Spleen (tissue), 11 donors: Measurements from ENCODE around the gene NOD1. TPM values are rescaled to one million over a fixed set of nuclear protein-coding genes. Genes with fewer than 3 reads are reported as not detected.

ENCODE experiments used
- DNase-seq: peaks from one replicate; pipeline ENCODE4 v3.0.0-alpha.2; 2020
- H3K27ac ChIP-seq, 8 donors: fragments of 200-600 bp; sonication (generic) in 7 of 8; 1 replicate in 4 of 8; 2 replicates in 4 of 8; pipeline versions ENCODE4 v1.5.0 to v1.8.0; 2016 to 2021; ENCODE audit warnings: inconsistent platforms in 4 of 8, mild to moderate bottlenecking in 4 of 8, moderate library complexity in 1 of 8
- H3K27me3 ChIP-seq, 7 donors: fragments of 200-600 bp; sonication (generic) in 6 of 7; replicated peaks in 1 of 7; 1 replicate in 4 of 7; 2 replicates in 3 of 7; pipeline versions ENCODE4 v1.5.0 to v1.8.0; 2016 to 2021; ENCODE audit warnings: inconsistent platforms in 3 of 7, mild to moderate bottlenecking in 1 of 7
- H3K36me3 ChIP-seq, 6 donors: fragments of 200-600 bp; sonication (generic) in 5 of 6; 1 replicate in 4 of 6; 2 replicates in 2 of 6; pipeline versions ENCODE4 v1.5.0 to v1.8.0; 2016 to 2021; ENCODE audit warnings: inconsistent platforms in 2 of 6
- H3K4me1 ChIP-seq, 6 donors: fragments of 200-600 bp; sonication (generic) in 5 of 6; 1 replicate in 3 of 6; 2 replicates in 3 of 6; pipeline versions ENCODE4 v1.5.0 to v1.8.0; 2016 to 2021; ENCODE audit warnings: inconsistent platforms in 3 of 6
- H3K4me3 ChIP-seq, 8 donors: fragments of 200-600 bp; sonication (generic) in 7 of 8; 1 replicate in 4 of 8; 2 replicates in 4 of 8; pipeline versions ENCODE4 v1.5.0 to v1.8.0; 2016 to 2021; ENCODE audit warnings: inconsistent platforms in 4 of 8, mild to moderate bottlenecking in 4 of 8, moderate library complexity in 2 of 8
- H3K9me3 ChIP-seq, 8 donors: fragments of 200-600 bp; sonication (generic) in 7 of 8; 1 replicate in 4 of 8; 2 replicates in 4 of 8; pipeline versions ENCODE4 v1.5.0 to v1.8.0; 2016 to 2021; ENCODE audit warnings: inconsistent platforms in 4 of 8
- CTCF ChIP-seq, 11 experiments: fragments of 200-600 bp in 7 of 11; fragments of 450-650 bp in 4 of 11; sonication (generic) in 4 of 11; IDR thresholded peaks in 8 of 11; conservative IDR thresholded peaks in 3 of 11; 1 replicate in 7 of 11; 2 replicates in 4 of 11; pipeline versions ENCODE4 v1.4.0 to v1.8.0; 2016 to 2021; ENCODE audit warnings: antibody characterized with exemption in 11 of 11, inconsistent platforms in 4 of 11, mild to moderate bottlenecking in 1 of 11
- POLR2A ChIP-seq, 3 donors: fragments of 450-650 bp; IDR thresholded peaks; one replicate each; pipeline ENCODE4 v1.5.1; 2017; ENCODE audit warnings: antibody characterized with exemption in 3 of 3, mild to moderate bottlenecking in 1 of 3
- POLR2AphosphoS5 ChIP-seq, 3 donors: sonication (generic); formaldehyde crosslinking; IDR thresholded peaks; one replicate each; pipeline ENCODE4 v1.5.1; 2017; ENCODE audit warnings: antibody characterized with exemption in 3 of 3
- WGBS, 5 donors: extraction: QIAGEN DNeasy Blood & Tissue Kit in 3 of 5; methylation state at CpG; one replicate each; pipeline versions ENCODE4 v1.1.5 to v1.1.7; 2013 to 2018; 5-methylcytosine and 5-hydroxymethylcytosine counted together
- intact Hi-C: fragments of 100-400 bp; cut with DNase I; formaldehyde crosslinking; loops from one replicate; pipeline ENCODE4 v1.15.0; 2023; ENCODE audit warnings: low total_unique reads
- polyA plus RNA-seq, 3 donors: library from polyadenylated mRNA; stranded (reverse); fragments of 200-250 nt; gene quantifications; one replicate each; pipeline ENCODE4 v1.2.1, GENCODE V29; 2013
- total RNA-seq, 7 donors: library from RNA; depleted of rRNA in 3 of 7; stranded (reverse); fragments of >200 nt in 3 of 7; fragmentation: NEBNext Ultra II Directional in 4 of 7; extraction: Animal tissue kit (Norgen Biotek cat#: 25700) in 4 of 7; gene quantifications; one replicate each; pipeline versions ENCODE4 v1.1.0 to v1.2.1, GENCODE V29; 2016 to 2021
- donor health status: healthy with polysubstance abuse.
- donor health status: DM: no; HTN: no; CAD: no; lungs with moderate emphysema.
- donor health status: DM: no; HTN: no; CAD: no.
- donor health status: Bipolar disorder and iron deficiency.
- donor health status: healthy.
- donor health status: DM: no; HTN: no; CAD: no.
- donor health status: DM: yes; HTN: yes; CAD: no.

Gene NOD1
- total and polyA plus RNA-seq, 10 donors = 11.0 to 40.8 (median 33.5) TPM

GRCh38 chr7:30502470-30503251 lies 24.1 kb upstream of the NOD1 start:
- intact Hi-C loops = no loop called here
- Histone ChIP-seq H3K4me1 (peaks cover 0 to 52% (median 28%) of the 10 kb centered on the region in 6 donors), H3K9me3 (peaks cover 0 to 6% (median 2%) of the 10 kb centered on the region in 8 donors), H3K27ac (no peak overlapping the region), H3K27me3 (no peaks in the 10 kb centered on the region), H3K36me3 (peaks cover 0 to 23% (median under 1%) of the 10 kb centered on the region in 6 donors), H3K4me3 (peak overlapping the region in 1 of 8 donors; percentile 89)
- DNase-seq = no peak
- TF ChIP-seq POLR2A (IDR thresholded peaks at IDR 0.05) (no peak), CTCF (IDR thresholded peaks at IDR 0.05 in 8 of 11, conservative IDR thresholded peaks at IDR 0.05 in 3 of 11) (no peak), POLR2AphosphoS5 (IDR thresholded peaks at IDR 0.05) (no peak)
- WGBS, 5 donors = 87 to 95% (median 88%) methylated on average over 2 of the region's 2 CpGs

DNA sequence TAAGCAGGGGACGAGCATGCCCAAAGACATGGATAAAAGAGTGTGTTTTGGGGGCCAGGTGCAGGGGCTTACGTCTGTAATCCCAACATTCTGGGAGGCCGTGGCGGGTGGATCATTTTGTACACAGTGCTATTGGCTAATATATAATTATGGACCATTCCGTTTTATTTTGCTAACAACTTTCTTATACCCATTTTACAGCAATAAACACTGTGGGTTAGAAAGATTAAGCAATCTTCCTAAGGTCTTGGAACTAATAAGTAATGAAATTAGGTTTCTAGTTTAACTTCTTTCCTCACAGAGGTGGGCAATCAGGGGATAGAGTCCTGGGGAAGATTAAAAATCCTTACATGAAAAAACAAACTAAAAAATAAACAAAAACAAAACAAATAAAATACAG lies 22.7 kb upstream of the NOD1 start:
- no peak for DNase-seq
- no peaks in the 10 kb centered on the region for H3K27me3 ChIP-seq
- TF ChIP-seq POLR2A (IDR thresholded peaks at IDR 0.05) (no peak), CTCF (IDR thresholded peaks at IDR 0.05 in 8 of 11, conservative IDR thresholded peaks at IDR 0.05 in 3 of 11) (no peak), POLR2AphosphoS5 (IDR thresholded peaks at IDR 0.05) (no peak)
- 93 to 97% (median 94%) methylated on average over 5 of the region's 5 CpGs for WGBS, 5 donors
- intact Hi-C loops = no loop called here
- H3K9me3 ChIP-seq = no peaks in the 10 kb centered on the region
- peaks cover 0 to 52% (median 28%) of the 10 kb centered on the region in 6 donors for H3K4me1 ChIP-seq
- no peak overlapping the region for H3K4me3 ChIP-seq
- H3K36me3 ChIP-seq = peaks cover 3 to 37% (median 11%) of the 10 kb centered on the region in 6 donors
- no peak overlapping the region for H3K27ac ChIP-seq

GRCh38 chr7:30493228-30493627 lies 14.6 kb upstream of the NOD1 start:
- intact Hi-C loops = no loop called here
- H3K27ac ChIP-seq = no peak overlapping the region
- H3K9me3 ChIP-seq = peaks cover 0 to 25% (median 15%) of the 10 kb centered on the region in 8 donors
- H3K4me3 ChIP-seq = no peak overlapping the region
- peaks cover 3 to 24% (median 11%) of the 10 kb centered on the region in 6 donors for H3K36me3 ChIP-seq
- TF ChIP-seq POLR2A (IDR thresholded peaks at IDR 0.05) (no peak), POLR2AphosphoS5 (IDR thresholded peaks at IDR 0.05) (no peak), CTCF (IDR thresholded peaks at IDR 0.05 in 8 of 11, conservative IDR thresholded peaks at IDR 0.05 in 3 of 11) (no peak)
- H3K4me1 ChIP-seq = no peaks in the 10 kb centered on the region
- H3K27me3 ChIP-seq = no peaks in the 10 kb centered on the region
- DNase-seq = no peak

GRCh38 chr7:30491417-30491816 lies 12.8 kb upstream of the NOD1 start:
- DNase-seq = no peak
- Histone ChIP-seq H3K4me1 (no peaks in the 10 kb centered on the region), H3K9me3 (peaks cover 0 to 25% (median 15%) of the 10 kb centered on the region in 8 donors), H3K4me3 (no peak overlapping the region), H3K36me3 (peaks cover 0 to 7% (median under 1%) of the 10 kb centered on the region in 6 donors), H3K27ac (no peak overlapping the region), H3K27me3 (no peaks in the 10 kb centered on the region)
- no peak for TF ChIP-seq CTCF (IDR thresholded peaks at IDR 0.05 in 8 of 11, conservative IDR thresholded peaks at IDR 0.05 in 3 of 11)
- TF ChIP-seq POLR2AphosphoS5 (IDR thresholded peaks at IDR 0.05) = no peak
- no peak for TF ChIP-seq POLR2A (IDR thresholded peaks at IDR 0.05)
- intact Hi-C loops = no loop called here
